ENCODE data around the gene INIP. TPM values are rescaled to one million over a fixed set of nuclear protein-coding genes. Genes with fewer than 3 reads are reported as not detected.

The INIP gene
- total and polyA plus RNA-seq, 9 of the 15 experiments (the other 6 are each of a cell fraction or from before 2014, with no cell fraction given): 11.9 to 87.9 (median 37.3) TPM

DNA sequence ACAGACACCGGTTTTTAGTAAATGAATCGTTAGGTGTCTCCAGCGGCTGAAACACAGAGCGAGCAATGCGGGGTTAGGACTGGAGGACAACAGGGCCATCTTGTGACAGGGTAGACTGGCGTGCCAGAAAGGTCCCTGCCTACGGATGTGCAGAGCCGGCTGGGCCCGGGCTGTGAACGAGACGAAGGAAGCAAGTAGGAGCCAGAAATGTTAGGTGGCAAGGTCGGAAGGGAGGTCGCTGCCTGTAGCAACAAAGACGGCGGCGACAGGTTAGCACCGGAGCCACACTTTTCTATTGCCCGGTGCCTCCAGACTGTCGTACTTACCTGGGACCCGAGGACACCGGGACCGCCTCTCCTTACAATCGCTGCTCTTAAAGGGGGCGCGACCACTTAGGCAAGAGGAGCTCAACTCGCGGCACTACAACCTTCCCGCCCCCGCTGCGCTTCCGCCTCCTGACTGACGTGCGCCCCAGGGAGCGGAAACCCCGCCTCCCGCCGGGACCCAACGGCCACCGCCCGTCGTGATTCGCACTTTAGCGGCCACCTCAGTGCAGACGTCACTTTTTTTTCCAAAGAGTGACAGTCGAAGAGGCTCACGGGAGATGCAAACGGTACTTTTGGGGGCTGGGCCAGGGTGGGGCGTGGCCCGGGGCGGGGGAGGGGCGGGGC, at the start of gene INIP (continued):
- TF ChIP-seq, protein P1, sequence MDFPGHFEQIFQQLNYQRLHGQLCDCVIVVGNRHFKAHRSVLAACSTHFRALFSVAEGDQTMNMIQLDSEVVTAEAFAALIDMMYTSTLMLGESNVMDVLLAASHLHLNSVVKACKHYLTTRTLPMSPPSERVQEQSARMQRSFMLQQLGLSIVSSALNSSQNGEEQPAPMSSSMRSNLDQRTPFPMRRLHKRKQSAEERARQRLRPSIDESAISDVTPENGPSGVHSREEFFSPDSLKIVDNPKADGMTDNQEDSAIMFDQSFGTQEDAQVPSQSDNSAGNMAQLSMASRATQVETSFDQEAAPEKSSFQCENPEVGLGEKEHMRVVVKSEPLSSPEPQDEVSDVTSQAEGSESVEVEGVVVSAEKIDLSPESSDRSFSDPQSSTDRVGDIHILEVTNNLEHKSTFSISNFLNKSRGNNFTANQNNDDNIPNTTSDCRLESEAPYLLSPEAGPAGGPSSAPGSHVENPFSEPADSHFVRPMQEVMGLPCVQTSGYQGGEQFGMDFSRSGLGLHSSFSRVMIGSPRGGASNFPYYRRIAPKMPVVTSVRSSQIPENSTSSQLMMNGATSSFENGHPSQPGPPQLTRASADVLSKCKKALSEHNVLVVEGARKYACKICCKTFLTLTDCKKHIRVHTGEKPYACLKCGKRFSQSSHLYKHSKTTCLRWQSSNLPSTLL (IDR thresholded peaks at IDR 0.05): no peak
- TF ChIP-seq, protein P2, sequence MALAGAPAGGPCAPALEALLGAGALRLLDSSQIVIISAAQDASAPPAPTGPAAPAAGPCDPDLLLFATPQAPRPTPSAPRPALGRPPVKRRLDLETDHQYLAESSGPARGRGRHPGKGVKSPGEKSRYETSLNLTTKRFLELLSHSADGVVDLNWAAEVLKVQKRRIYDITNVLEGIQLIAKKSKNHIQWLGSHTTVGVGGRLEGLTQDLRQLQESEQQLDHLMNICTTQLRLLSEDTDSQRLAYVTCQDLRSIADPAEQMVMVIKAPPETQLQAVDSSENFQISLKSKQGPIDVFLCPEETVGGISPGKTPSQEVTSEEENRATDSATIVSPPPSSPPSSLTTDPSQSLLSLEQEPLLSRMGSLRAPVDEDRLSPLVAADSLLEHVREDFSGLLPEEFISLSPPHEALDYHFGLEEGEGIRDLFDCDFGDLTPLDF (CRISPR knock-in tag; IDR thresholded peaks at IDR 0.05): no peak
- TF ChIP-seq MYC (IDR thresholded peaks at IDR 0.05; ENCODE audit: low read depth, low read length) (0 out of 2 replicates have a peak, but pooled peaks have one; percentile 39), MYC (CRISPR knock-in tag; IDR thresholded peaks at IDR 0.05; ENCODE audit: borderline replicate concordance, low read depth) (no peak), HMG20A (CRISPR knock-in tag; conservative IDR thresholded peaks at IDR 0.05) (no peak), SNIP1 (IDR thresholded peaks at IDR 0.05; ENCODE audit: low read depth) (no peak), KDM2B (CRISPR knock-in tag; IDR thresholded peaks at IDR 0.05) (no peak), SMARCA5 (IDR thresholded peaks at IDR 0.05) (no peak), ZBTB1 (CRISPR knock-in tag; IDR thresholded peaks at IDR 0.05; ENCODE audit: borderline replicate concordance, low read depth) (no peak), CBFA2T2 (conservative IDR thresholded peaks at IDR 0.05) (no peak), ZNF695 (CRISPR knock-in tag; IDR thresholded peaks at IDR 0.05) (no peak), ZNF644 (tag; IDR thresholded peaks at IDR 0.05; ENCODE audit: low read depth) (no peak), TARDBP (IDR thresholded peaks at IDR 0.05) (peak; percentile 62; the same call in 1 of the 2 replicates), ZNF785 (CRISPR knock-in tag; IDR thresholded peaks at IDR 0.05) (no peak), SRSF1 (IDR thresholded peaks at IDR 0.05; ENCODE audit: low read depth, low read length) (no peak), MECOM (CRISPR knock-in tag; IDR thresholded peaks at IDR 0.05) (no peak), KLF10 (CRISPR knock-in tag; IDR thresholded peaks at IDR 0.05) (no peak), MCM3 (IDR thresholded peaks at IDR 0.05) (no peak), XRCC3 (IDR thresholded peaks at IDR 0.05) (no peak)
- TF ChIP-seq, protein P3, sequence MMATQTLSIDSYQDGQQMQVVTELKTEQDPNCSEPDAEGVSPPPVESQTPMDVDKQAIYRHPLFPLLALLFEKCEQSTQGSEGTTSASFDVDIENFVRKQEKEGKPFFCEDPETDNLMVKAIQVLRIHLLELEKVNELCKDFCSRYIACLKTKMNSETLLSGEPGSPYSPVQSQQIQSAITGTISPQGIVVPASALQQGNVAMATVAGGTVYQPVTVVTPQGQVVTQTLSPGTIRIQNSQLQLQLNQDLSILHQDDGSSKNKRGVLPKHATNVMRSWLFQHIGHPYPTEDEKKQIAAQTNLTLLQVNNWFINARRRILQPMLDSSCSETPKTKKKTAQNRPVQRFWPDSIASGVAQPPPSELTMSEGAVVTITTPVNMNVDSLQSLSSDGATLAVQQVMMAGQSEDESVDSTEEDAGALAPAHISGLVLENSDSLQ (IDR thresholded peaks at IDR 0.05): peak; percentile 99
- TF ChIP-seq, protein P4, sequence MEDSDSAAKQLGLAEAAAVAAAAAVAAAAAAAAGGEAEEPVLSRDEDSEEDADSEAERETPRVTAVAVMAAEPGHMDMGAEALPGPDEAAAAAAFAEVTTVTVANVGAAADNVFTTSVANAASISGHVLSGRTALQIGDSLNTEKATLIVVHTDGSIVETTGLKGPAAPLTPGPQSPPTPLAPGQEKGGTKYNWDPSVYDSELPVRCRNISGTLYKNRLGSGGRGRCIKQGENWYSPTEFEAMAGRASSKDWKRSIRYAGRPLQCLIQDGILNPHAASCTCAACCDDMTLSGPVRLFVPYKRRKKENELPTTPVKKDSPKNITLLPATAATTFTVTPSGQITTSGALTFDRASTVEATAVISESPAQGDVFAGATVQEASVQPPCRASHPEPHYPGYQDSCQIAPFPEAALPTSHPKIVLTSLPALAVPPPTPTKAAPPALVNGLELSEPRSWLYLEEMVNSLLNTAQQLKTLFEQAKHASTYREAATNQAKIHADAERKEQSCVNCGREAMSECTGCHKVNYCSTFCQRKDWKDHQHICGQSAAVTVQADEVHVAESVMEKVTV (CRISPR knock-in tag; IDR thresholded peaks at IDR 0.05): no peak
- TF ChIP-seq, protein P5, sequence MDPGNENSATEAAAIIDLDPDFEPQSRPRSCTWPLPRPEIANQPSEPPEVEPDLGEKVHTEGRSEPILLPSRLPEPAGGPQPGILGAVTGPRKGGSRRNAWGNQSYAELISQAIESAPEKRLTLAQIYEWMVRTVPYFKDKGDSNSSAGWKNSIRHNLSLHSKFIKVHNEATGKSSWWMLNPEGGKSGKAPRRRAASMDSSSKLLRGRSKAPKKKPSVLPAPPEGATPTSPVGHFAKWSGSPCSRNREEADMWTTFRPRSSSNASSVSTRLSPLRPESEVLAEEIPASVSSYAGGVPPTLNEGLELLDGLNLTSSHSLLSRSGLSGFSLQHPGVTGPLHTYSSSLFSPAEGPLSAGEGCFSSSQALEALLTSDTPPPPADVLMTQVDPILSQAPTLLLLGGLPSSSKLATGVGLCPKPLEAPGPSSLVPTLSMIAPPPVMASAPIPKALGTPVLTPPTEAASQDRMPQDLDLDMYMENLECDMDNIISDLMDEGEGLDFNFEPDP (CRISPR knock-in tag; IDR thresholded peaks at IDR 0.05): no peak
